T1000 (cell line): ENCODE measurements around the gene TEX264.

Experiments used
- DNase-seq: peaks from one replicate; lab custom pipeline; 2025; ENCODE audit warnings: mixed read lengths; lab: John Stamatoyannopoulos, UW

Gene TEX264

DNA sequence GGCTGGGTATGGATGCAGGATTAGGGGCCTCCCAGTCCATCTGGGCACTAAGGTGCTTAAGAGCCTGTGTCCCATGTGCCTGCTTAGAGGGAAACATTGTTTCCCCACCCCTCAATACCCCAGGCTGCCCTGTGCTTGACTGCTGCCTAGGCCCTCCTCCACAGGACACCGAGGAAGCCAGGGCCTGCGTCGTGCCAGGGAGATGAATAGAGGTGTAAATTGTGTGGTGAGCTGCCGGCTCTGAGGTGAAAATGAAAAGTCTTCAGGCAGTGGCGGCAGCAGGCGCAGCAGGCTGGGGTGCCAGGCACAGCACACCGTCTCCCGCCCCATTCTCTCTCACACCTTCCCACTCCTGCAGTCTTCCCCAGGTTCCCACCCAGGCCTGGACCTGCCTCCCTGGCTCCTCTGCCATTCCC, 21.9 kb downstream of the TEX264 start:
- no peak for DNase-seq

DNA sequence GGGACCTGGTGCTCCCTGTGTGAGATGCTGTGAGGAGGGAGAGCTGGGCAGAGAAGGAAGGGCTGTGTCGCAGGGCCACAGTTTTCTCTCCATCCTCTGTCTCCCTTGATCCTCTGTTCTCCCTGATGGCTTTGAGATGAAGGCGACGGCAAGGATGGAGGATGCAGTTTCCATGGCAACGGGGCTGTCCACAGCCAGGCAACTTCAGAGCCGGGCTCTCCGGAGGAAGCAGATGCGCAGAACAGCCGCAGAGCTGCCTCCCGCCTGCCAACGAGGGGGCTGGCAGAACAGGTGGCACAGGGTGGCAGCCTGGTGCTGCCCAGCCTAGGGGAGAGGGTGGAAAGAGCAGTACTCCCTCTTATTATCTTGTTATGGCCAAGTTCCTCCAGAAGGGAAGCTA, 25.9 kb downstream of the TEX264 start:
- DNase-seq = no peak

DNA sequence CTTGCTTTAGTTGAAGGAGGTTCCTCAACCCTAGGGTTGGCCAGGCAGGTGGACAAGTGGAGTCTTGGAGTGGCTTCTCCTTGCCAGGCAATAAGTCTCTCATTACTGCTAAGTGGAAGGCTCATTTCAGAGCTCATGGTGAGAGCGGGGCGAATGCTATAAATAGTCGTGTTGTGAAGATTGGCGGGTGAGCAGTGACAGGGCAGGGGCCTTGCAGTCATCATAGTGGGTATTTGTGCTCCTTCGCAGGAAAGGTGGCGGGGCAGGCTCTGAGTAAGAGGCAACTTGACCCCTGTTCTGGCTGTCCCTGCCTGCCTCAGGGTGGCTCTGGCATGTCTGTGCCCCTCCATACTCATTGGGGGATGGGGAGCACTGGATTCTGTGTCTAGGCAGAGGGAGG, 27.2 kb downstream of the TEX264 start:
- no peak for DNase-seq

DNA sequence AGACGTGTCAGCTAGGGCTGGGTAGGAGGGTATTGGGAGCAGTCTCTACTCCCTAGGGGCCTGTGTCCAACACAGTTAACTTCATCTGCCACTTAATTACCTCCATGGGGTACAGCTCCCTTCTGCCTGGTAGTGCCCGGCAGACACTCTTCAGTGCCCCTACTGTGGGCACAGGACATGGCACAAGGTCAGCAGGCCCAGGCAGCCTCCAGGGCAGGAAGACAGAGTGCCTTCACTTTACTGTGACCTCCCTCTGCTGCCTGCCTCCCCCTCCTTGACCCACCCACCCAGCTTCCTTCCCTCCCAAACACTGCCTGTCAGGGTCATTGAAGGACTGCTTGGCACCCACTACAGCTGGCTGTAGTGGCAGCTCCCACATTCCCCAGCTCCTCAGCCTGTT, 29.4 kb downstream of the TEX264 start:
- DNase-seq = no peak

DNA sequence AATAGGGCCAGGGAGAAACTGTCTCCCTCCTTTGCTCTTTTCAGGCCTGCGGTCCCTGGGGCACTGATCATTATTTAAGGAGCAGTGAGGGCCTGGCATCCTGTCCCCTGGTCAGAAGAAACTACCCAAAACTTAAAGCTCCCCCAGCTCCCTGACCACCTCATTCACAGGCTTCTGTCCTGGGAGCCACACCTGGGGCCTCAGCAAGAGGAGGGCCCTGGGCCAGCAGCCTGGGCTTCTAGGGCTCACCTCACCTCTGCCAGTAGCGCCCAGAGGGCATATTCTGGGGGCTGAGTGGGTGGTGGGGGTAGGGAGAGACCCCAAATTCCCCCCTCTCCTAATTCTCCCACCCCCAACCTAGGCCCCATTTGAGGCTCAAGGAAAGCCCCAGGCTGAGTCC, 31.1 kb downstream of the TEX264 start:
- no peak for DNase-seq

DNA sequence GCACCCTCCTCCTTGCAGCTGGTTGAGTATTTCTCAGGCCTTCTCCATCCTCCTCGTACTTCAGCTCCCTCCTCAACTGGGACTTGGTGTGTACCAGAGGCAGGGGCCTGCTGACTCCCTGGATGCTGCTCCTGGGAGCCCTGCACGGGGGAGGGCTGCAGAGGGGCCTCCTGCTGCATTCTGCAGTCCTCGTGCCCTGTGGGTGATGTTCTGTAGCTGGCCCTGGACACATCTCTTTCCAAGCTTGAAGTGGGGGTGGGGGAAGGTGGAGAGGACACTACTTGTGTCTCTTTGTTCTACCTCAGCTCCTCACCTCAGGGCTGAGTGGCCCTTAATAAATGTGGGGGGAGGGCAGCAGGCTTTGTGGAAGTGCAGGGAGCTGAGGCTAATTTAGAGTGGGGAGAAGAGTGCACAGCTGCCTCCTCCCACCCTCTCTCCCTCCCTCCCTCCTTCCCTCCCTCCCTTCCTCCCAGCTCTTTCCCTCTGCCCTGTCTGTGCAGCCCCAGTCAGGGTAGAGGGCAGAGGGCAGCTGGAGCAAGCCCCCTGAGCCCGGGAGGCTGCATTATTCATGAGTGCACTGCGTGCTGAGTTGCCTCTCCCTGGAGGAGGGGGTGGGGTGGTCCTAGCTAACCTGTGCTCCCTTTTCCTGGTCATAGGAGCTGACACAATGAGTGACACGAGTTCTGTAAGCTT, 32.2 kb downstream of the TEX264 start:
- no peak for DNase-seq

DNA sequence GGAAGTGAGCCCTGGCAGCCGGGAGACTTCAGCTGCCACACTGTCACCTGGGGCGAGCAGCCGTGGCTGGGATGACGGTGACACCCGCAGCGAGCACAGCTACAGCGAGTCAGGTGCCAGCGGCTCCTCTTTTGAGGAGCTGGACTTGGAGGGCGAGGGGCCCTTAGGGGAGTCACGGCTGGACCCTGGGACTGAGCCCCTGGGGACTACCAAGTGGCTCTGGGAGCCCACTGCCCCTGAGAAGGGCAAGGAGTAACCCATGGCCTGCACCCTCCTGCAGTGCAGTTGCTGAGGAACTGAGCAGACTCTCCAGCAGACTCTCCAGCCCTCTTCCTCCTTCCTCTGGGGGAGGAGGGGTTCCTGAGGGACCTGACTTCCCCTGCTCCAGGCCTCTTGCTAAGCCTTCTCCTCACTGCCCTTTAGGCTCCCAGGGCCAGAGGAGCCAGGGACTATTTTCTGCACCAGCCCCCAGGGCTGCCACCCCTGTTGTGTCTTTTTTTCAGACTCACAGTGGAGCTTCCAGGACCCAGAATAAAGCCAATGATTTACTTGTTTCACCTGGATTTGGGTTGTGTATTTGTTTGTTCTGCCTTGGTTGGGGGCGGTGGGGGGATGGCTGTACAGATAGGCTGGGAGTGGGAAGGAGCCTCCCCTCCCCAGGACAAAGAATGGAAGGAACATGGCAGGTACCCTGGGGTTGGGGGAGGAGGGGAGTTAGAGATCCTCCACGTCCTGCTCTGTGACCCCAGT, 32.9 kb downstream of the TEX264 start:
- no peak for DNase-seq

DNA sequence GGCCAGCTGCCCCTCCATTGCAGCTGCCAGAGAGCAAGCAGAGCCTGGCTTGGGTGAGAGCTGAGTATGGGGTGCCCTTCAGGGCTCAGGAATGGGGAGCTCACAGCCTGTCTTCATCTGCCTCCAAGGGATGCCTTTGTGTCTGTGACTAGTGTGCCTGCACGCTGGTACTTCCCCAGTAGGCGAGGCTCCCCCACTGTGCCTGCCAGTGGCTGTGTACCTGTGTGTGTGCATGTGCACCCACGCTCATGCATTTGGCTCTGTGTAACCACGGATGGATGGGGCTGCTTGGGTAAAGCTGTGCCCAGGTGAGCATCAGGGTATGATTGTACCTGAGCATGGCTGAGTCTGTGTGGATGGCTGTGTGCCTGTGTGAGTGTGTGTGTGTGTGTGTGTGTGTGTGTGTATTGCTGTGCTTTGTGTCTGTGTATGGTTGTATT, 33.5 kb downstream of the TEX264 start:
- no peak for DNase-seq

DNA sequence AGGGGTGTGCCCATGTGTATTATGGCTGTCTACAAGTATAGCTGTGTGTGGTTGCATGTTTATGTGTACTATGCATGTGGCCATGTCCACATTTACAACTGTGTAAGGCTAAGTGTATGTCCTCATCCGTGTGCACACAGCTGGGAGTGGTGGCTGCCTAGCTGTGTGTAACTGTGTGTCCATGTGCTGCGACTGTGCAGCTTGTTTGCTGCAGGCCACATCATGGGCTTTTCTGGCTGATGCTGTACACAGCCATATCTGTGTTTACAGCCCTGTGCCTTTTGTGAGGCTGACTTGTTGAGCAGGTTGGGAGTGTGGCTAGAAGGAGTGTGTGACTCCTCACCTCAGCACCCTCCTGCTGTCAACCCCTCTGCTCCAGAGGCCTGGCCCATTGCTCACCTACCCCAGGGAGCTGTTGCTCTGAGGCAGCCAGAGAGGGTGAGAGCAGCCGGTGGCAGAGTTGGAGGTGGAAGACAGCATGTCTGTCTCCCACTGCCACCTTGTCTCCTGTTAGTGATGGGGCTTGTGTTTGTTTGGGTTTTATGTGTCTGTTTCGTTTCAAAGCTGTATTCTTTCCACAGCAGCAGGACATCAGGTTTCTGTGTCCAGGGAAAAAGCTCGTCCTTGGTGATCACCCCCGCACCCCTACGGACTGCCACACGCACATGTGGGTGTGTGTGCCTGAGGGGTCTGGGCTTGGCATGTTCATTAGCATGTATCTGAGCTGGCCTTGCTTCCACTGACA, 34.4 kb downstream of the TEX264 start:
- DNase-seq = no peak

DNA sequence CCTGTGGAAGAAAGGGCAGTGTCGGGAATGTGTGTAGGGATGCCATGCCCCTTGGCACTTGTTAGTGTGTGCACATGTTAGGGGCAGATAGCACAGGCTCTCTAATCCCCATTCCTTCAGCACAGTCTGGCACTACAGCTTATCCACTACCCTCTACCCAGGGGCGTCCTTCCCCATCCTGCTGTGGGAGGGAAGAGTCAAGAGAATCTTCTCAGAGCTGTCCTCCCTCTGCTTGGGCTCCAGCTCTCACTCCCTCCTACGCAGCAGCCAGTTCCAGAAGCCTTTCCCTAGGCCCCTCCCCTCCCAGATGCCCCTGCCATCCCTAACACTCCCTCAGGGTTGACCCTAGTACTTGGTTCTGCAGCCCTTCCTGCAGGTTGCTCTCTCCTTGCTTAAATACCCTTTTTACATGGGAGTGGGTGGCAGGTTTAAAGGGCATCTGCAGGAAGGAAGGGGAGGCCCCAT, 35.0 kb downstream of the TEX264 start:
- DNase-seq = no peak

DNA sequence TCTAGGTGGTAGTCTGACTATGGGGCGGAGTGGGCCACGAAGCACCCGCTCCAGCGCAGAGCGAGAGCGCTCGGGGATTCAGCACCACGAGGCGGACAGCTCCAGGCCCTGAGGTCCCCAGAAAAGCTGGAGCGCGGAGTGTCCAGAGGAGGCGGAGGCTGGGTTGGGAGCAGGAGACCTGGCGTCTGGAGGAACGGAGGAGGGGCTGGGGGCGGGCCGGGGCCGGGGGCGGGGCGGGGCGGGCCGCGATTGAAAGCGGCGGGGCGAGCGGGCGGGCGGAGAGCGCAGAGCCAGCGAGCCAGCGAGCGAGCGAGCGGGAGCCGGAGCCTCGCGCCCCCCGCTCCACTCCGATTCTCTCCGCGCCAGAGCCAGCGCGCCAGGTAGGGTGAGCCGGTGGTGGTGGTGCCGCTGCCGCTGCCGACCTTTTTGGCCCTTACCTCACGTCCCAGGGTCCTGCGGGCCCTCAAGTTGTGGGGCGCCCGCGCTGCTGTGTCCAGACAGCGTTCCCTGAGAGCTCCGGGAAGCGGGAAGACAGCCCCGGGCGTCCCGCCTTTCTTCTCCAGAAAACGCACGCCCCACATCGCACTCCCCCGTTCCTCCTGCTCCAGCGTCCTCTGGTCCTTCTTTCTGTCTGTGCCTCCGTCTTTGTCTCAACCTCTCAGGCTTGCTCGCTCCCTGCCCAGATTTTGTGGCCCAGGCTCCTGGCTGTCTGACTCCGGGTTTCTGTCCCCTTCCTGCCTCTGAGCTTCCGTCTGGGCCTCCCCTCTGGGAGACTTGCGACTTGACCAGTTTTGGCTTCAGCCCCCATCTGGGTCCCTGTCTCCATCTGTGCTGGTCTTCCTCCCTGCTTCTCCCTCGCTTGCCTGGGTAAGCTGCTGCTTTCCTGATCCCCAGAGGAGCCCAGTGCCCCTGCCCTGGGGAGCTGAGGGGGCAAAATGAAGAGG, 36.0 kb downstream of the TEX264 start, which contains the start of gene GRM2:
TSS of gene GRM2 (plus strand) at position 281 of the 944 bp plus-strand sequence. CDS start 1,916 bp downstream, outside the sequence.
- peak; percentile 58 for DNase-seq

DNA sequence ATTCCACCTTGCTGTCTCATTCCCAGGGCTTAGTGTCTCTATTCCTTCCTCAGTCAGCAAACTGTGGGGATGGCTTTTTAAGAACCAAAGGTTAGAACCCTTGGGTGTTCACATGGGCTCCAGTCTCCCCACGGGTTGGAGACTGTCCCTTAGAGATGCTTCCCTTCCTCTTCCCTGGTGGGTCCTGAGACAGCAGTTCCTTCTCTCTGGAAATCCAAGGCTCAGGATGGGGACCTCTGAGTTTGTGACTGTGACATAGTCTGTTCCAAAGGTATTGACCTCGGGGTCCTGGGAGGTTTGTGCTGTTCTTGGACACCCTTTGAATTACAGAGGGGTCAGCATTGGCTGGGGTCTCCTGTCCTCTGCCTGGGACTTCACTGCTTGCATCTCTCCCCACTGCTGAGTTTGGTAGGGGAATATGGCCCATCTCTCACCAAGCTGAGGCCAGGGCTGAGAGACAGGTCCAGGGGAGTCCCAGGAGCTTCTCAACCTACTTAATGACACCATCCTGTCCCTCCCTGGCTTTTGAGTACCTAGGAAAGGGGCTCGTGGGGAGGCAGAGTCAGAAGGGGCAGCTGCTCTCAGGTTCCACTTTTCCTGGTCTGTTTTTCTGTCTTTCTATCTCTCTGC, 37.3 kb downstream of the TEX264 start:
- DNase-seq = no peak

DNA sequence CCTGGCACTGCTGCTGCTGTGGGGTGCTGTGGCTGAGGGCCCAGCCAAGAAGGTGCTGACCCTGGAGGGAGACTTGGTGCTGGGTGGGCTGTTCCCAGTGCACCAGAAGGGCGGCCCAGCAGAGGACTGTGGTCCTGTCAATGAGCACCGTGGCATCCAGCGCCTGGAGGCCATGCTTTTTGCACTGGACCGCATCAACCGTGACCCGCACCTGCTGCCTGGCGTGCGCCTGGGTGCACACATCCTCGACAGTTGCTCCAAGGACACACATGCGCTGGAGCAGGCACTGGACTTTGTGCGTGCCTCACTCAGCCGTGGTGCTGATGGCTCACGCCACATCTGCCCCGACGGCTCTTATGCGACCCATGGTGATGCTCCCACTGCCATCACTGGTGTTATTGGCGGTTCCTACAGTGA, 38.0 kb downstream of the TEX264 start:
- no peak for DNase-seq

DNA sequence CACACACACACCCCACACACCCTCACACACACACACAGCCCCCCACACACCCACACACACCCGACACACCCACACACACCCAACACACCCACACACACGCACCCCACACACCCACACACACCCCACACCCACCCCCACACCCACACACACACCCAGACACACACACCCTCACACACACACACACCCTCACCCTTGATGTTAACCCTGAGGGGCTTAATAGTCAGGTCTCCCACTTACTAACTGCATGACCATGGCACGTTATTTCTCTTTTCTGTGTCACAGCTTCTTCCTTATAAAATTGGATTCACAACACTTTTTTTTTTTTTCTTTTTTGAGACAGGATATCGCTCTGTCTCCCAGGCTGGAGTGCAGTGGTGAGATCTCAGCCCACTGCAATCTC, 38.6 kb downstream of the TEX264 start:
- no peak for DNase-seq

DNA sequence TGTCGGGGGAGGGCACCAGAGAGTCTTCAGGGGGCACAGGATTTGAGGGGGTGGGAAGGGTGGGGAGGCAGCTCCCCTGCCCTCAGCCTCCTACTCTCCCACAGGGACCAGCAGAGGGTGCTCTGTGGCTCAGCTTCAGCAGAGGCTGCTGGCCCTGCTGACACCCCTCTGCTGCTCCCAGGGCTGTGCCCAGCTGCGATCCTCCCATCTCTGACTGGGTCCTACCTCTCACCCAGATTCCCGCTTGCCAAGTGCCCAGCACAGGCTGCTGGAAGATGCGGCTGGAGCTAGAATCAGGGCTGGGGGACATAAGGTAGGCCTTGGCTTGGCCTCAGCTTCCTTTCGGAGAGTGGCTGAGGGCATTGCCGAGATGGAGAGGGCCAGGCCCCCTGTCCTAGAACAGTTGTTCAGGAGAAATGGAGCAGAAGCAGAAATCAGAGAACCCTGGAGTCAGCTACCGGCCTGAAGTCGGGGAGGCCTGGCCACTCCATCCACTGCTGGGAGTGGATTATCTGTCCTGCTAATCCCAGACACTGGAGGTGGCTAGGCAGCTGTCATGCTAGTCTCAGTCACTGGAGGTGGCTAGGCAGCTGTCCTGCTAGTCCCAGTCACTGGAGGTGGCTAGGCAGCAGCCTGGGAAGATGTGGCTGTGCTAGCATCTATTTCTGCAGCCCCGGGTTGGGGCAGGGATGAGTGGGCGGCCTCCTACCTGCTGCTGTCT, 39.7 kb downstream of the TEX264 start:
- no peak for DNase-seq

DNA sequence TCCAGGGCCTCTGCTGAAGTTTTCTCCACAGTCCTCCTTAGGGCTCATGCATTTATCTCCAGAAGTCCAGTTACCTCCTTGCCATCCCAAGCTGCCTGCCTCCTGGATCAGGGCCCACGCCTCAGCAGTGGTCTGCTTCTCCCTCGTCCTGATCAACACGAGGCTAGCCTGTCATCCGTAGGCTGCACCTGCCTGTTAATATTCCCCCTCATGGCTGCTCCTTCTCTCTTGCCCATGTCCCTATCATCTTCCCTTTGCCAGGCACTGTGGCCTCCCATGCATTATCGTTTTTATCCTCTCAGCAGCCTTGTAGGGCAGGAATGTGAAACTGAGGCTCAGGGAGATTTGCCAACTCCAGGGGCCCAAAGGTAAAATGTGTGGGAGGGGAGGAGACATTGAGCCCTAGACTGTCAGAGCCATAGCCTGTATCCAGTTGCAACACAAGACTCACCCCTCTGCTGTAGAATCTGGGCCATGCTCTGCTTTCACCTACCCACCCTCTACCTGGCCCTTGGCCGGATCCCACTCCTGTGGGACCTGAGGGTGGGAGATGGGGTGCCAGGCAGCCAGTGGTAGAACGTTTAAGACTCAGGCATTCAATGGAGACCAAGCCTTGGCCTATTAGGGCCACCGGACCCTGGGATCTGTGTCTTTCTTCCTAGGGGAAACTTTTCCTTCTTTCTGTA, 40.4 kb downstream of the TEX264 start:
- DNase-seq = no peak

DNA sequence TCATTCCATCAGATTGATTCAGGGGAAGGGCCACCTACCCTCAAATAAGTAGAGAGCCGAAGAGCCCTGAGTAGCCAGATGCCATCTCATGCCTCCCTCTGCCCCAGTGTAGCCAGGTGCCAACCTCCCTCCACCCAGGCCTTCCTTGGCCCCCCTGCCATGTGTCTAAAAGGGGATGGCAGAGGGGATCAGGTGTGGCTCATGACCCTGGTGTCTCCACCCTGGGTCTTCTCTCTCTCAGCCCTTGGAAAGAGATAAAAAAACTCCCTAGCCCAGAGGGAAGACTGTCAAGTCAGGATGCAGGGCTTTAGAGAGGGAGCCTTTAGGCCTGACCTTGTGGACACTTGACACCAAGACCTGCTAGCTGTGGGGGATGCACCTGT, 41.0 kb downstream of the TEX264 start:
- DNase-seq = no peak

DNA sequence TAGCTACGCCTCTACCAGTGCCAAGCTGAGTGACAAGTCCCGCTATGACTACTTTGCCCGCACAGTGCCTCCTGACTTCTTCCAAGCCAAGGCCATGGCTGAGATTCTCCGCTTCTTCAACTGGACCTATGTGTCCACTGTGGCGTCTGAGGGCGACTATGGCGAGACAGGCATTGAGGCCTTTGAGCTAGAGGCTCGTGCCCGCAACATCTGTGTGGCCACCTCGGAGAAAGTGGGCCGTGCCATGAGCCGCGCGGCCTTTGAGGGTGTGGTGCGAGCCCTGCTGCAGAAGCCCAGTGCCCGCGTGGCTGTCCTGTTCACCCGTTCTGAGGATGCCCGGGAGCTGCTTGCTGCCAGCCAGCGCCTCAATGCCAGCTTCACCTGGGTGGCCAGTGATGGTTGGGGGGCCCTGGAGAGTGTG, 41.5 kb downstream of the TEX264 start:
- no peak for DNase-seq

DNA sequence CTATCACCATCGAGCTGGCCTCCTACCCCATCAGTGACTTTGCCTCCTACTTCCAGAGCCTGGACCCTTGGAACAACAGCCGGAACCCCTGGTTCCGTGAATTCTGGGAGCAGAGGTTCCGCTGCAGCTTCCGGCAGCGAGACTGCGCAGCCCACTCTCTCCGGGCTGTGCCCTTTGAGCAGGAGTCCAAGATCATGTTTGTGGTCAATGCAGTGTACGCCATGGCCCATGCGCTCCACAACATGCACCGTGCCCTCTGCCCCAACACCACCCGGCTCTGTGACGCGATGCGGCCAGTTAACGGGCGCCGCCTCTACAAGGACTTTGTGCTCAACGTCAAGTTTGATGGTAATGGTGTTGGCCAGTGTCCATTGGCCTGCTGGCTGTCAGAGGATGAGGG, 41.9 kb downstream of the TEX264 start:
- no peak for DNase-seq
